GM23248 (cell line): ENCODE measurements around the gene PSMB5.

Experiments
- EZH2 ChIP-seq: fragments of 200-600 bp; sonication (generic); IDR thresholded peaks from 2 replicates; pipeline ENCODE4 v1.6.1; 2018; ENCODE audit warnings: antibody characterized with exemption, mild to moderate bottlenecking; ENCODE audit not compliant: insufficient read depth, poor library complexity, severe bottlenecking
- EZH2phosphoT487 ChIP-seq: fragments of 200-600 bp; sonication (generic); IDR thresholded peaks from 2 replicates; pipeline ENCODE4 v1.6.1; 2018; ENCODE audit warnings: antibody characterized with exemption, moderate library complexity, mild to moderate bottlenecking, low read depth; ENCODE audit not compliant: insufficient read depth

- no peak for TF ChIP-seq EZH2
- no peak for TF ChIP-seq EZH2phosphoT487
These were observed 31.7 kb upstream of the PSMB5 start for GRCh38 chr14:23066368-23066767.
